Astrocyte (in vitro differentiated cells and primary cell): ENCODE measurements around the gene POU2AF1.

ENCODE experiments used
- EZH2 ChIP-seq: IDR thresholded peaks from 2 replicates; pipeline ENCODE4 v1.6.1; 2012; ENCODE audit warnings: mild to moderate bottlenecking, low read length, inconsistent platforms; ENCODE audit not compliant: insufficient read depth
- TF ChIP-seq, protein P1 (sequence below): IDR thresholded peaks from 2 replicates; pipeline ENCODE4 v1.5.1; 2011; ENCODE audit warnings: low read depth, mild to moderate bottlenecking, inconsistent platforms, low read length, moderate library complexity; ENCODE audit not compliant: insufficient read depth

GRCh38 chr11:111310088-111310487, 69.0 kb downstream of the POU2AF1 start:
- TF ChIP-seq, protein P1, sequence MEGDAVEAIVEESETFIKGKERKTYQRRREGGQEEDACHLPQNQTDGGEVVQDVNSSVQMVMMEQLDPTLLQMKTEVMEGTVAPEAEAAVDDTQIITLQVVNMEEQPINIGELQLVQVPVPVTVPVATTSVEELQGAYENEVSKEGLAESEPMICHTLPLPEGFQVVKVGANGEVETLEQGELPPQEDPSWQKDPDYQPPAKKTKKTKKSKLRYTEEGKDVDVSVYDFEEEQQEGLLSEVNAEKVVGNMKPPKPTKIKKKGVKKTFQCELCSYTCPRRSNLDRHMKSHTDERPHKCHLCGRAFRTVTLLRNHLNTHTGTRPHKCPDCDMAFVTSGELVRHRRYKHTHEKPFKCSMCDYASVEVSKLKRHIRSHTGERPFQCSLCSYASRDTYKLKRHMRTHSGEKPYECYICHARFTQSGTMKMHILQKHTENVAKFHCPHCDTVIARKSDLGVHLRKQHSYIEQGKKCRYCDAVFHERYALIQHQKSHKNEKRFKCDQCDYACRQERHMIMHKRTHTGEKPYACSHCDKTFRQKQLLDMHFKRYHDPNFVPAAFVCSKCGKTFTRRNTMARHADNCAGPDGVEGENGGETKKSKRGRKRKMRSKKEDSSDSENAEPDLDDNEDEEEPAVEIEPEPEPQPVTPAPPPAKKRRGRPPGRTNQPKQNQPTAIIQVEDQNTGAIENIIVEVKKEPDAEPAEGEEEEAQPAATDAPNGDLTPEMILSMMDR: no peak
- no peak for TF ChIP-seq EZH2
